ENCODE measurements around the gene TTC23L.

Gene TTC23L

DNA sequence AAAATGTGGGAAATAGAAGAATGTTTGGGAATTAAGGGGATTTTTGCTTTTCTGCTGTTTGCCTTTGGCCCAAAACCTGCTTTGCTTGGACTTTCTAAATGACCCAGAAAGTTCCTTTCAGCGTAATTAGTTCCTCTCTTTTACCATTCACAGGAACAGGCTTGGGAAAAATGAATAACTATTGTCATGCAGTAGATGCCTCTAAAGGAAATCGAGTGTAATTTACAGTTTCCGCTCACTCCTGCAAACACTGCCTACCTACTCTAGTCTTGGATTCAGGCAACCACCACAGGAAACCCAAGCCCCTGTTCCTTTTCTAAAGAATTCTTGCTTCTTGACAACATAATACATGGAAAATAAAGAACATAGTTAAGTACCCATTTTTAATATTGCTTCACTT is 25.0 kb downstream of the TTC23L start:
- DNase-seq (ENCODE audit: low read depth, low spot score): no peak
- H3K4me3 ChIP-seq (ENCODE audit: low read depth, low read length): no peak overlapping the region
- no peak for TF ChIP-seq CTCF (IDR thresholded peaks at IDR 0.05; ENCODE audit: low read depth, low read length)
- in situ Hi-C loops (cut with HindIII; ENCODE audit: low sequenced_read_pairs): no loop called here

DNA sequence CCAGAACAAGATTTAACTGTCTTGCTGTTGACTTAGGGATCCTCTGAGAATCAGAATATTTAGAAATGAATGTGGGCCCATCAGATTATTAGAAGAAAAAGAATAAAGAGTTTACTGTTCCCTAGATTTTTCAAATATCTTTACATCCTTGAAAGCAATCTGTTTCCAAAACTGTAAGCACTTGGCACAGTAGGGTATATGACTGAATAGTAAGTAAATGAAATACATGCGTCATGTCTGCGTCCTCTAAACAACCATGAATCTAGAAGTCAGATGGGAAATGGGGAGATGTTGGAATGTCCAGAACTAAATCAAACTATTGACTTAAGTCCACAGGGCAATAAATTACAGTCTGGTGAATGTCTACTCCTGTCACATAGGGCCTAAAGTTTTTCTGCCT is 26.1 kb downstream of the TTC23L start:
- no peak for DNase-seq (ENCODE audit: low read depth, low spot score)
- H3K4me3 ChIP-seq (ENCODE audit: low read depth, low read length): no peak overlapping the region
- no peak for TF ChIP-seq CTCF (IDR thresholded peaks at IDR 0.05; ENCODE audit: low read depth, low read length)
- in situ Hi-C loops (cut with HindIII; ENCODE audit: low sequenced_read_pairs): no loop called here

- no peak overlapping the region for H3K4me3 ChIP-seq (ENCODE audit: low read depth, low read length)
- TF ChIP-seq CTCF (IDR thresholded peaks at IDR 0.05; ENCODE audit: low read depth, low read length): no peak
- in situ Hi-C loops (cut with HindIII; ENCODE audit: low sequenced_read_pairs): no loop called here
- no peak for DNase-seq (ENCODE audit: low read depth, low spot score)
These were observed 28.1 kb downstream of the TTC23L start for GRCh38 chr5:34866989-34867471.

DNA sequence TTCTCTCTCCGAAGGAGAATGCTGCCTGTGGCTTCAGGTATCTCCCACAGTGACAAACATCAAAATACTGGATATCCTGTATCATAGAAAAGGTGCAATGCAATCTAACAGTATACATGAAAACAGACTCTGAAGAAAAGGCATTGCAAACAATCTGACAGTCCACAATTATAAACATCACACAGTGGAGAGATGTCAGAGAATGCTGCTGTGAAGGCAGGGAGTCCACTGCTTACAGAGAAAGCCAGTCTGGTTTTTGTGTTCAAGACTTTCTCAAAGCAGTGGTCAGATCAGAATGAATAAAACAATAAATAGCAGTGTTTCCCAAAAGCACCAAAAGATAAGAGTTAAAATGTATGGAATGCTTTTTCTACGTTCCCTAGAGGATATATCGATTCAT is 28.7 kb downstream of the TTC23L start:
- no peak for TF ChIP-seq CTCF (IDR thresholded peaks at IDR 0.05; ENCODE audit: low read depth, low read length)
- DNase-seq (ENCODE audit: low read depth, low spot score): no peak
- in situ Hi-C loops (cut with HindIII; ENCODE audit: low sequenced_read_pairs): no loop called here
- no peak overlapping the region for H3K4me3 ChIP-seq (ENCODE audit: low read depth, low read length)

GRCh38 chr5:34868791-34869190 is 29.8 kb downstream of the TTC23L start:
- in situ Hi-C loops (cut with HindIII; ENCODE audit: low sequenced_read_pairs): no loop called here

GRCh38 chr5:34869256-34869655 is 30.3 kb downstream of the TTC23L start:
- in situ Hi-C loops (cut with HindIII; ENCODE audit: low sequenced_read_pairs): no loop called here
- no peak for DNase-seq (ENCODE audit: low read depth, low spot score)
- TF ChIP-seq CTCF (IDR thresholded peaks at IDR 0.05; ENCODE audit: low read depth, low read length): no peak
- H3K4me3 ChIP-seq (ENCODE audit: low read depth, low read length): no peak overlapping the region

More at GRCh38 chr5:34868791-34869190, 29.8 kb downstream of the TTC23L start:
- H3K4me3 ChIP-seq (ENCODE audit: low read depth, low read length): no peak overlapping the region
- DNase-seq (ENCODE audit: low read depth, low spot score): no peak
- no peak for TF ChIP-seq CTCF (IDR thresholded peaks at IDR 0.05; ENCODE audit: low read depth, low read length)

GRCh38 chr5:34870382-34870781 is 31.4 kb downstream of the TTC23L start:
- no peak for TF ChIP-seq CTCF (IDR thresholded peaks at IDR 0.05; ENCODE audit: low read depth, low read length)
- no peak for DNase-seq (ENCODE audit: low read depth, low spot score)
- in situ Hi-C loops (cut with HindIII; ENCODE audit: low sequenced_read_pairs): no loop called here
- H3K4me3 ChIP-seq (ENCODE audit: low read depth, low read length): no peak overlapping the region

Measured in astrocyte of the spinal cord (primary cell).